GM12892 (cell line): ENCODE data around the gene PRDM15.

Experiments used
- DNase-seq: peaks from one replicate; pipeline ENCODE4 v3.0.0; 2011; ENCODE audit not compliant: insufficient read length
- FAIRE-seq: peaks from 2 replicates; lab custom pipeline; 2011; peaks lifted over from hg19 to GRCh38; lab: Jason Lieb, UNC
- POLR2A ChIP-seq: IDR thresholded peaks from 2 replicates; pipeline ENCODE4 v1.6.1; 2011; ENCODE audit warnings: low read depth, low read length, control low read depth
- POLR2AphosphoS5 ChIP-seq: IDR thresholded peaks from 2 replicates; pipeline ENCODE4 v1.6.1; 2011; ENCODE audit warnings: low read depth, low read length, control low read depth
- TAF1 ChIP-seq: IDR thresholded peaks from 2 replicates; pipeline ENCODE4 v1.6.1; 2011; ENCODE audit warnings: low read depth, mild to moderate bottlenecking, control low read depth, low read length, borderline replicate concordance

PRDM15 gene

DNA sequence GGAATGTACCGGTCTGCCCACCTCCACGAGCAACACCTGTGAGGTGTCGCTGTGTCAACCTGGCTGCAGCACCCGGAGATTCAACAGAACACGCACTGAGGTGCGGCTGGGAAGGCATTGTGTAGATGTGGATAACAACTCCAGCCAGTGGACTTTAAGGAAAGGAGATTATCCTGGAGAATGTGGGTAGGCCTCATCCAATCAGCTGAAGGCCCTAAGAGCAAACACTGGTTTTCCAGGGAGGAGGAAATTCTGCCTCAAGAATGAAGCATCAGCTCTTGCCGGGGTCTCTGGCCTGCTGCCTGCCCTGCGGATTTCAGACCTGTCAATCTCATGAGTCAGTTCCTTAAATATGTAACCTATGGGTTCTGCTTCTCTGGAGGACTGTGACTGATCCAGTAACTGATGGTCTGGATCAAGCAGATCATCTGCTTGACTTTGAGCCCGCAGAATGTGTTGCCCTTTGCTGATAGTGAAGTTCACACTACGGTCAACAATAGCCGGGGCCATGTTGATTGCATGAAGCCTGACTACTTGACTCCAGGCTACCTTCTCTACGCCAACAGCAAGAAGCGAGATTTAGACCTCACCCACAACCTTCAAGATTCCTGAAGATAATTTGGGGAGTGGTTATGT, 15.9 kb upstream of the PRDM15 start:
- FAIRE-seq (no peak), DNase-seq (no peak)
- TF ChIP-seq TAF1 (no peak), POLR2A (no peak), POLR2AphosphoS5 (no peak)

DNA sequence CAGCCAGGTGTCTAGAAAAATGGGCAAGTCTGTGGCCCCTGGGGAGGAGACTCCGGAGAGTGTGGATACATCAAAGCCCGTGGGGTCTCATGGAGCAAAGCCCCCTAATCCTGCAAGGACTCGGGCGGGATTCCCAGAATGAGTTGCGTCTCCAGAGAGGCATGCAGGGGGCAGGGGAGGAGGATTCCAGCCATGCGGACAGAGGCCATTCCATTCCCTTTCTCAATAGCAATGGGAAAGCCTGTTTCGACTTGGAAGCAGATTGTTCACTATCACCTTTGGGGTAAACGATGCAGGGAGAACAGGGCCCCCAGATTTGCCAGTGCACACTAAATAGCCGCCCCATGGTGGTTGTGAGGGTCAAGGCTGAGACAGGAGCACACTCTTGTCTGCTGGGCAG, 15.4 kb upstream of the PRDM15 start:
- DNase-seq: no peak
- FAIRE-seq: no peak
- TF ChIP-seq TAF1 (no peak), POLR2A (no peak), POLR2AphosphoS5 (no peak)

GRCh38 chr21:41892726-41893125, 13.6 kb upstream of the PRDM15 start:
- TF ChIP-seq TAF1: no peak
- TF ChIP-seq POLR2AphosphoS5: no peak
- DNase-seq (no peak), FAIRE-seq (no peak)

GRCh38 chr21:41891132-41891531, 12.0 kb upstream of the PRDM15 start:
- FAIRE-seq (no peak), DNase-seq (no peak)
- no peak for TF ChIP-seq POLR2A
- no peak for TF ChIP-seq POLR2AphosphoS5
- no peak for TF ChIP-seq TAF1

DNA sequence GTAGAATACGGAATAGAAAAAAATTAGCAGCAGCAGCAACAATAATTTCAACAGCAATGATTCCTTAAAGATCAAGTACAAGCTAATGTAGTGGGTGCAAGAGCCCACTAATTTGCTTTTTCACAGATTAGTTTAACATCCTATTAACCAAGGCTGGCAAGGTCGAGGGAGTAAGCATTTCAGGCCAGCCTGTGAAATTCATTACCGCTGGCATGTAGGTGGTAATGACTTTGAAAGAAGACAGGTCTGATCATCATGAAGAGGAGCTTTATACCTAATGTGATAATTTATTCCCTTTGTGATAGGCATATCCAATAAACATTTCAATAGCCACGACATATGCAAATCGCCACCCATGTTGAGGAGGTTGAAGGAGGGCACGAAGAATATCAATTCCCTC, 11.2 kb upstream of the PRDM15 start:
- DNase-seq (no peak), FAIRE-seq (no peak)
- no peak for TF ChIP-seq POLR2AphosphoS5
- no peak for TF ChIP-seq POLR2A
- no peak for TF ChIP-seq TAF1

DNA sequence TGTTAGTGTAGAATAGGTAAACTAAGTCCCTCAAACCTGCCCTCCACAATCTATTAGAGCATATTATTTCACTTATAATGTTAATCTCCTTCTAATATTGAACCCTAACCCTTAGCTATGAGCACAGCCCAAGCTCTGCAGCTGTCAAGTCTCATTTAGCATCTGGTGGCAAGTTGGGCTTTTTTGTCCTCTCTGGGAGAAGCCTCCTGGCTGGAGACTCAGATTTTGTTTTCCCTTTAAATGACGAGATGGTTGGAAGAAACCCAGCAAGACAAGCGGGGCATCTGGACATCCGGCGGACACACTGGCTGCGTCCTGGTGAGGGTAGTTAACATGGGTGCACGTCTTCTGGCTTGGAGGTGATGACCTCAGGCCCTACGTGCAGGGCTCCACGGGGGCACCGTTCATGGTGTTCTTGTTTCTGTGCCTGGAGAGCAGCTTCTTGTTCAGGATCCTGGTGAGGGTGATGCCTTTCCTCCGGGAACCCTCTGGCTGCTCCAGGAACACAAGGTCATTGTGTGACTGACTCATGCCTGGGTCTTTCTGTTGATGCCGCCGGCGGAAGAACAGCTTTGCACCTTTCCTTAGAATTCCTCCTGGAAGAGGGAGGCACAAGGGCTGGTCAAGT, 9.7 kb upstream of the PRDM15 start:
- TF ChIP-seq TAF1 (no peak), POLR2A (no peak), POLR2AphosphoS5 (no peak)
- FAIRE-seq: no peak

GRCh38 chr21:41887667-41888066, 8.5 kb upstream of the PRDM15 start:
- TF ChIP-seq POLR2AphosphoS5 (no peak), POLR2A (no peak), TAF1 (no peak)
- peak; percentile 42 for FAIRE-seq
- no peak for DNase-seq

More for the DNA sequence above, 9.7 kb upstream of the PRDM15 start:
- DNase-seq: no peak

- DNase-seq (no peak), FAIRE-seq (no peak)
- no peak for TF ChIP-seq POLR2A
- no peak for TF ChIP-seq TAF1
- TF ChIP-seq POLR2AphosphoS5: no peak
Observed at GRCh38 chr21:41886328-41886727, 7.2 kb upstream of the PRDM15 start.

- FAIRE-seq (no peak), DNase-seq (no peak)
- TF ChIP-seq POLR2A: no peak
Observed at GRCh38 chr21:41885341-41886024, 6.3 kb upstream of the PRDM15 start.

GRCh38 chr21:41884501-41885030, 5.4 kb upstream of the PRDM15 start:
- DNase-seq (no peak), FAIRE-seq (no peak)
- TF ChIP-seq TAF1: no peak
- no peak for TF ChIP-seq POLR2A
- no peak for TF ChIP-seq POLR2AphosphoS5

DNA sequence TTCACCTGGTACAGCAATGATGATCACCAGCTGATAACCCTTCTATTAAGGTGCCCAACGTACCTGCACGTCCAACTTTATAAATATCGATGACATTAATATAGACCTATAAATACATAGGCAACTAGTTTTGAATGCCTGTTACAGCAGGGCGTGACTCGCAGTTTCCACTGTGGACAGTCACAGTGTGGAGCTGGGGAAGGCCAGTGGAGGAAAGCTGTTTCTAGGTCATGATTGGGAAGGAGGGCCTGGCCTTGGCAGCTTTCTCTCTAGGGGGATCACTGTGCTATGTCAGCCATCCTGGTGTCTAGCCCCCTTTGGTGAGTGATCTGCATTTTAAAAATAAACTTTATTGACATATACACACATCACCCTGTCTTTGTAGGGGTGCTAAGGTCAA, 4.4 kb upstream of the PRDM15 start:
- FAIRE-seq (no peak), DNase-seq (no peak)
- no peak for TF ChIP-seq TAF1
- TF ChIP-seq POLR2AphosphoS5: no peak
- TF ChIP-seq POLR2A: no peak
